Adipocyte (in vitro differentiated cells): ENCODE measurements around the gene CLRN1.

ENCODE experiments used
- DNase-seq: peaks from one replicate; pipeline ENCODE4 v3.0.0-alpha.2; 2015; ENCODE audit warnings: low read depth
- H3K27me3 ChIP-seq: replicated peaks from 2 replicates; pipeline ENCODE4 v1.7.0; 2013; ENCODE audit warnings: mild to moderate bottlenecking, low read length, moderate library complexity; ENCODE audit not compliant: control insufficient read depth, insufficient read depth
- H3K36me3 ChIP-seq: 2 replicates; pipeline ENCODE4 v1.7.0; 2013; ENCODE audit warnings: low read length, mild to moderate bottlenecking, moderate library complexity; ENCODE audit not compliant: control insufficient read depth, insufficient read depth, severe bottlenecking
- H3K4me1 ChIP-seq: 2 replicates; pipeline ENCODE4 v1.7.0; 2013; ENCODE audit warnings: mild to moderate bottlenecking, low read length, moderate library complexity; ENCODE audit not compliant: control insufficient read depth, insufficient read depth
- H3K4me3 ChIP-seq: 2 replicates; pipeline ENCODE4 v1.7.0; 2013; ENCODE audit warnings: mild to moderate bottlenecking, low read length, moderate library complexity
- H3K9ac ChIP-seq: 2 replicates; pipeline ENCODE4 v1.7.0; 2013; ENCODE audit warnings: mild to moderate bottlenecking, low read length, moderate library complexity
- H3K9me3 ChIP-seq: 2 replicates; pipeline ENCODE4 v1.7.0; 2013; ENCODE audit warnings: mild to moderate bottlenecking, low read length, moderate library complexity; ENCODE audit not compliant: control insufficient read depth

CLRN1 gene

GRCh38 chr3:150913133-150913922 lies 59.2 kb downstream of the CLRN1 start:
- H3K9ac ChIP-seq, result no peak overlapping the region
- DNase-seq, result no peak
- peaks cover 7% of the 10 kb centered on the region for H3K4me1 ChIP-seq
- peaks cover 62% of the 10 kb centered on the region for H3K27me3 ChIP-seq
- peaks cover 4% of the 10 kb centered on the region for H3K9me3 ChIP-seq
- H3K36me3 ChIP-seq, result no peaks in the 10 kb centered on the region
- no peak overlapping the region for H3K4me3 ChIP-seq

- Histone ChIP-seq H3K27me3 (peaks cover 62% of the 10 kb centered on the region), H3K9me3 (no peaks in the 10 kb centered on the region), H3K4me1 (peaks cover 7% of the 10 kb centered on the region), H3K4me3 (no peak overlapping the region), H3K9ac (no peak overlapping the region), H3K36me3 (no peaks in the 10 kb centered on the region)
- no peak for DNase-seq
These were observed 60.0 kb downstream of the CLRN1 start for GRCh38 chr3:150912501-150912900.

GRCh38 chr3:150911771-150912170 lies 60.8 kb downstream of the CLRN1 start:
- no peak for DNase-seq
- Histone ChIP-seq H3K27me3 (peaks cover 59% of the 10 kb centered on the region), H3K9me3 (no peaks in the 10 kb centered on the region), H3K36me3 (no peaks in the 10 kb centered on the region), H3K9ac (no peak overlapping the region), H3K4me3 (no peak overlapping the region), H3K4me1 (peaks cover 7% of the 10 kb centered on the region)

GRCh38 chr3:150906461-150906860 lies 66.1 kb downstream of the CLRN1 start:
- Histone ChIP-seq H3K4me3 (no peak overlapping the region), H3K4me1 (no peaks in the 10 kb centered on the region), H3K9me3 (no peaks in the 10 kb centered on the region), H3K27me3 (peaks cover 76% of the 10 kb centered on the region), H3K36me3 (no peaks in the 10 kb centered on the region), H3K9ac (no peak overlapping the region)
- no peak for DNase-seq

GRCh38 chr3:150905746-150906145 lies 66.8 kb downstream of the CLRN1 start:
- H3K27me3 ChIP-seq, result peaks cover 71% of the 10 kb centered on the region
- no peak overlapping the region for H3K4me3 ChIP-seq
- H3K9ac ChIP-seq, result no peak overlapping the region
- no peaks in the 10 kb centered on the region for H3K36me3 ChIP-seq
- H3K9me3 ChIP-seq, result no peaks in the 10 kb centered on the region
- H3K4me1 ChIP-seq, result no peaks in the 10 kb centered on the region
- DNase-seq, result no peak

- Histone ChIP-seq H3K9ac (no peak within 1 kb of the TSS), H3K27me3 (peaks cover 71% of the 10 kb centered on the region), H3K4me3 (no peak within 1 kb of the TSS), H3K36me3 (no peaks in the 10 kb centered on the region), H3K9me3 (no peaks in the 10 kb centered on the region), H3K4me1 (no peaks in the 10 kb centered on the region)
- no peak for DNase-seq
These were observed 67.2 kb downstream of the CLRN1 start, which contains the start of gene MINDY4B for GRCh38 chr3:150905339-150905738. TSS of gene MINDY4B (minus strand) at chr3:150905439. CDS start at chr3:150905439, 0 bp downstream.

- no peaks in the 10 kb centered on the region for H3K4me1 ChIP-seq
- DNase-seq, result no peak
- no peaks in the 10 kb centered on the region for H3K9me3 ChIP-seq
- no peak overlapping the region for H3K9ac ChIP-seq
- peaks cover 70% of the 10 kb centered on the region for H3K27me3 ChIP-seq
- H3K4me3 ChIP-seq, result no peak overlapping the region
- no peaks in the 10 kb centered on the region for H3K36me3 ChIP-seq
These were observed 69.5 kb downstream of the CLRN1 start for GRCh38 chr3:150902988-150903387.

GRCh38 chr3:150901793-150902192 lies 70.7 kb downstream of the CLRN1 start:
- Histone ChIP-seq H3K36me3 (no peaks in the 10 kb centered on the region), H3K4me3 (no peak overlapping the region), H3K9ac (no peak overlapping the region), H3K9me3 (no peaks in the 10 kb centered on the region), H3K4me1 (no peaks in the 10 kb centered on the region), H3K27me3 (peaks cover 65% of the 10 kb centered on the region)
- no peak for DNase-seq

- Histone ChIP-seq H3K27me3 (peaks cover 67% of the 10 kb centered on the region), H3K9me3 (no peaks in the 10 kb centered on the region), H3K36me3 (no peaks in the 10 kb centered on the region), H3K4me3 (no peak overlapping the region), H3K9ac (no peak overlapping the region), H3K4me1 (no peaks in the 10 kb centered on the region)
- DNase-seq, result no peak
These were observed 73.4 kb downstream of the CLRN1 start for GRCh38 chr3:150899141-150899540.

GRCh38 chr3:150898046-150898754 lies 74.3 kb downstream of the CLRN1 start:
- H3K27me3 ChIP-seq, result peaks cover 60% of the 10 kb centered on the region
- H3K9me3 ChIP-seq, result no peaks in the 10 kb centered on the region
- H3K9ac ChIP-seq, result no peak overlapping the region
- H3K4me3 ChIP-seq, result no peak overlapping the region
- no peaks in the 10 kb centered on the region for H3K36me3 ChIP-seq
- no peak for DNase-seq
- no peaks in the 10 kb centered on the region for H3K4me1 ChIP-seq

GRCh38 chr3:150897592-150897991 lies 74.9 kb downstream of the CLRN1 start:
- Histone ChIP-seq H3K27me3 (peaks cover 54% of the 10 kb centered on the region), H3K4me3 (no peak overlapping the region), H3K36me3 (no peaks in the 10 kb centered on the region), H3K9me3 (no peaks in the 10 kb centered on the region), H3K4me1 (no peaks in the 10 kb centered on the region), H3K9ac (no peak overlapping the region)
- DNase-seq, result no peak
